Stimulated activated naive CD8-positive, alpha-beta T cell treated with anti-CD3 and anti-CD28 coated beads, Interleukin-15, Interleukin-2, amounts not matched to agents 100 ng/mL and 50 ng/mL, for 24 hours (primary cell): Measurements from ENCODE around the gene P2RY8.
"Not testable (repeated sequence)": the region's sequence is repeated elsewhere in the genome, so short reads cannot be mapped to it uniquely, and the experiment has no call there.

Source experiments
- H3K27ac Mint-ChIP-seq: one replicate; pipeline ENCODE4 v1.8.0; 2021; ENCODE audit warnings: mild to moderate bottlenecking, mixed read lengths
- H3K27me3 Mint-ChIP-seq: one replicate; pipeline ENCODE4 v1.8.0; 2021; ENCODE audit warnings: mixed read lengths
- H3K36me3 Mint-ChIP-seq: one replicate; pipeline ENCODE4 v1.8.0; 2021; ENCODE audit warnings: low read depth, mixed read lengths
- H3K4me1 Mint-ChIP-seq: one replicate; pipeline ENCODE4 v1.8.0; 2021; ENCODE audit warnings: low read depth, mixed read lengths
- H3K4me3 Mint-ChIP-seq: one replicate; pipeline ENCODE4 v1.8.0; 2021; ENCODE audit warnings: mild to moderate bottlenecking, mixed read lengths
- H3K9me3 Mint-ChIP-seq: one replicate; pipeline ENCODE4 v1.8.0; 2021; ENCODE audit warnings: mixed read lengths

P2RY8 gene

DNA sequence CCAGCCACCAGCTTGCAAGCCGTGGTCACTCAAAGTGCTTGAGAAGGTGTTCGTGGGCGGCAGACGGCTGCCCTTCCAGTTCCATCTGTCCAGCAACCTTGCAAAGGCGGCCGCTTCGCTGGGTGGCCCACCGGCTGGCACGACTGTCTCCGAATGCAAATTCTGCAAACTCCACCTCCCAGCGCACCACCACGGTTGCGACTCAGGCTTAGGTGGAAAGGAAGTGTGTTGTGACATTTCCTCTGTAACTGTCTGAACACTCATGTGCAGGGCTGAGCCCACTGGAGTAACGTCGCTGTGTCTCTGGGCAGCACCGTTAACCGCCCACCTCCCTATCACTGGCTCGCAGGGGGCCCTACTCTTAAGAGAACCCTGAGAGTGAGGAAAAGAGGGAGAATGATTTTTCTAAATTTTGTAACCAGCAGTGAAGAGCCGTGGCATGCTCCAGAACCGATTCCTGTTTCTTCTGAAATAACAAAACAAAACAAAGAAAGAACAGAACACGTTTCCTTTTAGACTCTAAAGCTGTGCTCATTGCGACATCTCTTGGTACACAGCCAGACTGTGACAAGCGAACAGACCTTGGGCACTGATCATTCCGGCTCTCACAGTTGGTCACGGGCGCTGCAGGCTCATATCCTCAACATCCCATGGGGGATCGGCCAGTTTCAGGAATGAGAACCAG lies at the start of gene P2RY8:
Gene P2RY8 (minus strand): TSS at position 155 of the 685 bp plus-strand sequence. CDS start 70,627 bp downstream, outside the sequence.
- Mint-ChIP-seq H3K4me3 (peak within 1 kb of the TSS; percentile 88), H3K27ac (peak within 1 kb of the TSS; percentile 89), H3K36me3 (no peaks in the 10 kb centered on the region), H3K27me3 (no peaks in the 10 kb centered on the region), H3K4me1 (peaks cover 33% of the 10 kb centered on the region), H3K9me3 (no peaks in the 10 kb centered on the region)

GRCh38 chrX:1584237-1585011 lies 47.4 kb upstream of the P2RY8 start:
- Mint-ChIP-seq H3K4me1 (peaks cover 31% of the 10 kb centered on the region), H3K9me3 (no peaks in the 10 kb centered on the region), H3K27ac (no peak overlapping the region), H3K4me3 (no peak overlapping the region), H3K36me3 (no peaks in the 10 kb centered on the region), H3K27me3 (no peaks in the 10 kb centered on the region)

GRCh38 chrX:1582686-1583437 lies 45.9 kb upstream of the P2RY8 start:
- Mint-ChIP-seq H3K27ac (peak overlapping the region; percentile 83), H3K36me3 (no peaks in the 10 kb centered on the region), H3K4me3 (peak overlapping the region; percentile 12), H3K27me3 (no peaks in the 10 kb centered on the region), H3K4me1 (peaks cover 29% of the 10 kb centered on the region), H3K9me3 (no peaks in the 10 kb centered on the region)

DNA sequence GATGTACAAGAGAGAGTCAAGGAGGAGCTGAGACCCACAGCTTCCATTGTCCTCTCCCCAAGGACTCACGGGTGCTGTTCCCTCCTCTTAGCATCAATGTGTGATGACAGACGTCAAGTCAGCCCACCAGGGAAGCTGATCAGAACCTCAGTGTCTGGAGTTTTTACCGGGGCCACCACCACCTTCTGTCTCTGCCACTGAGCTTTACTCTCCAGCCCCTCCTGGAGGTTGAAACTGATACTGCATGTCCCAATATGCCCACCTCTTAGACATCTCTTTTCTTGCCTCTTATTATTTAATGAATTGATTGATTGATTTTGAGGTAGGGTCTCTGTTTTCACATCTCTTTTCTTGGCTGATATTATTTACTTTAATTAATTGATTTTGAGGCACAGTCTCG lies 44.1 kb upstream of the P2RY8 start:
- no peaks in the 10 kb centered on the region for H3K9me3 Mint-ChIP-seq
- H3K27me3 Mint-ChIP-seq: no peaks in the 10 kb centered on the region
- H3K4me3 Mint-ChIP-seq: no peak overlapping the region
- peaks cover 26% of the 10 kb centered on the region for H3K4me1 Mint-ChIP-seq
- no peak overlapping the region for H3K27ac Mint-ChIP-seq
- H3K36me3 Mint-ChIP-seq: no peaks in the 10 kb centered on the region

DNA sequence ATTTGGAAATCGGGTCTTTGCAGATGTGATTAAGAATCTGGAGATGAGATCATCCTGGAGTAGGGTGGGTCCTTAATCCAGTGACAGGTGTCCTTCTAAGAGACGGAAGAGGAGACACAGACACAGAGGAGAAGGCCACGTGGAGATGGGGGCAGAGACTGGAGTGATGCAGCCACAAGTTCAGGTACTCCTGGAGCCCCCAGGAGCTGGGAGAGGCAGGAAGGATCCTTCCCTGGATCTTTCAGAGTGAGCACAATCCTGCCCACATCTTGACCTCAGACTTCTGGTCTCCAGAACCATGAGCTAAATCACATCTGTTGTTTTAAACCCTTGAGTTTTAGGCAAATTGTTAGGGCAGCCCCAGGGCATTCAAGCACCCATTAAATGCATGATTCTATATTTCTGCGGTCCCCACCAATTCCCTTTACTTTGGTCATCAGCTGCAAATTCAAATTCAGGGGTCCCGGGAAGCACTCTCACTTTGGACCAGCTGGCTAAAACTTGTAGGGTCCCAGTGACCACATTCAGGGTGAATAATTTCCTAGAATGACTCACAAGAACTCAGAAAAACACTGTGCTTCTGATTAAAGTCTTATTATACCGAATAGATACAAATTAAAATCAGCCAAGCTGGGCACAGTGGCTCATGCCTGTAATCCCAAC lies 41.7 kb upstream of the P2RY8 start:
- Mint-ChIP-seq H3K9me3 (no peaks in the 10 kb centered on the region), H3K4me3 (no peak overlapping the region), H3K4me1 (peaks cover 23% of the 10 kb centered on the region), H3K27me3 (no peaks in the 10 kb centered on the region), H3K36me3 (no peaks in the 10 kb centered on the region), H3K27ac (no peak overlapping the region)

GRCh38 chrX:1577845-1578244 lies 40.9 kb upstream of the P2RY8 start:
- no peaks in the 10 kb centered on the region for H3K36me3 Mint-ChIP-seq
- no peaks in the 10 kb centered on the region for H3K9me3 Mint-ChIP-seq
- no peak overlapping the region for H3K27ac Mint-ChIP-seq
- no peak overlapping the region for H3K4me3 Mint-ChIP-seq
- no peaks in the 10 kb centered on the region for H3K27me3 Mint-ChIP-seq
- peaks cover 15% of the 10 kb centered on the region for H3K4me1 Mint-ChIP-seq

DNA sequence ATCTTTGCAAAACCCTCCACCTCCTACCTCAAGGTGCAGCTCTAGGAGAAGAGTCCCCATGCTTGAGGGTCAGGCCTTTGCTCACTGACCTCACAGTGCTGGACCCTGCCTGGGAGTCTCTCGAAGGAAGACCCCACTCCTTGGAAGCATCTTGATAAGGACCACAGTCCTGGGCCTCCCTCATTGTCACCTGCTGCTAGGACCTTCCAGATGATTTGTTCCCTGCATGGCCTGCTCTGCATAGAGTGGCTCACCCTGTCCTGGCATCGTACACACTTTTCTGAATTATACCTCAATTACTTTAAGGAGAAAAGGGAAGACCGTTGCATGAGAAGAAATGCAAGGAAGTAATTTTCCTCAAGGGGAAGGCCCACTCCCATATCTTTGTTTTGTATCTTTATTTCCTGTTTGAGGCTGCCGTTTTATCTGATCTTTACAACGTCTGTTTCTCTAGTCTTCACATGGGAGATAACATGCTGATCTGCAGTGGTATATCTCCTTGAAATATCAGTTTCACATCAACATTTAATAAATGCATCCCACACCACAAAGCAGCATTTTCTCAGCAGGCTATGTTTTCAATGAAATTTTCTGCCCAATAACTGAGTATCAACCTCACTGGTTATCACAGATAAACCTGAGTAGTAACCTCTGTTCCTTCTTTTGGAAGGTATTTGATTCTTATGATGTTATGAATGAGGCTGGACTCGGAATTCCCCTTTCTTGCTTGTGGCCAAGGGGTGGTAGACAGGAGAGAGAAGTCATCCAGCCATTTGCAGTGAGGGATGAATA lies 39.4 kb upstream of the P2RY8 start:
- no peaks in the 10 kb centered on the region for H3K27me3 Mint-ChIP-seq
- no peak overlapping the region for H3K27ac Mint-ChIP-seq
- H3K36me3 Mint-ChIP-seq: no peaks in the 10 kb centered on the region
- H3K4me3 Mint-ChIP-seq: no peak overlapping the region
- H3K9me3 Mint-ChIP-seq: no peaks in the 10 kb centered on the region
- peaks cover 10% of the 10 kb centered on the region for H3K4me1 Mint-ChIP-seq

DNA sequence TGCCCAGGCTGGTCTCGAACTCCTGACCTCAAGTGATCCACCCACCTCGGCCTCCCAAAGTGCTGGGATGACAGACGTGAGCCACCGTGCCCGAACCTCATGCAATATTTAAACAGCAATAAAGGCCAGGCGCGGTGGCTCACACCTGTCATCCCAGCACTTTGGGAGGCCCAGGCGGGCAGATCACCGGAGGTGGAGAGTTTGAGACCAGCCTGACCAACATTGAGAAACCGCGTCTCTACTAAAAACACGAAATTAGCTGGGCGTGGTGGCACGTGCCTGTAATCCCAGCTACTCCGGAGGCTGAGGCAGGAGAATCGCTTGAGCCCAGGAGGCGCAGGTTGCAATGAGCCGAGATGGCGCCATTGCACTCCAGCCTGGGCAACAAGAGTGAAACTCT lies 37.2 kb upstream of the P2RY8 start:
- not testable (repeated sequence) for H3K9me3 Mint-ChIP-seq, H3K36me3 Mint-ChIP-seq, H3K27ac Mint-ChIP-seq, H3K4me3 Mint-ChIP-seq, H3K27me3 Mint-ChIP-seq
- peaks cover 18% of the 10 kb centered on the region for H3K4me1 Mint-ChIP-seq

DNA sequence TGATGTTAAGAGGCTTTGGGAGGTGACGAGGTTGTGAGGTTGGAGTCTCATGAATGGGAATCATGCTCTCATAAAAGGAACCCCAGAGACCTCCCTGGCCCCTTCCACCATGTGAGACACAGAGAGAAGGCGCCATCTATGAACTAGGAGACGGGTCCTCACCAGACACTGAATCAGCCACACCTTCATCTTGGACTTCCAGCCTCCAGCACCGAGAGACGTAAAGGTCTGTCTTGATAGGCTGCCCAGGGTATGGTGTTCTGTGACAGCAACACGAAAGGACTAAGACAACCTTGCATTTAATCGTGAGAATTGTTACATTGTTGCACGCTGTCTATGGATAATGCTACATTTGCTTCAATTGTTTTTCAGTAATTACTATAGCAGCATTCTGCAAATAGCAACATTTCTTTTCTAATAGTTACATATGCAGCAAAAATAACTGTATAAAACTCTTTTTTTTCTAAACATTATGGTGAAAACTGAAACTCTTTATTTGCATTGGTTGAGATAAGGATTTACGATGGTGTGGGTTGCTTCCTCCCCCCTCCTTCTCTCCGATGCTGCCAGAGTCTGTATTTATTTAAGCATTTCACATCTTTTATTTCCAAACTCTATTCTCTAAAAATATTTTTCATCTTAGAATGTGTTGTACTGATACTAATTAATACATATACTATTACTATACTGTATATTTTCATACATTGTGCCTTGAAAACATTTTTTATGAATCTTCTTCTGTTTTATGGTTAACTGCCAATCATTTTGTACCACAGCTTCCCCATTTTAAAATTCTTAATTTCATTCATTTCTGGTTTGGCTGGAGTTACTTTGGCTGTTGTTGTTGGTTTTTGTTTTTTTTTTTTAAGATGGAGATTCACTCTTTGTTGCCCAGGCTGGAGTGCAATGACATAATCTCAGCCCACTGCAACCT lies 28.0 kb upstream of the P2RY8 start:
- Mint-ChIP-seq H3K27ac (no peak overlapping the region), H3K9me3 (no peaks in the 10 kb centered on the region), H3K4me3 (no peak overlapping the region), H3K4me1 (peaks cover 32% of the 10 kb centered on the region), H3K36me3 (no peaks in the 10 kb centered on the region), H3K27me3 (no peaks in the 10 kb centered on the region)

DNA sequence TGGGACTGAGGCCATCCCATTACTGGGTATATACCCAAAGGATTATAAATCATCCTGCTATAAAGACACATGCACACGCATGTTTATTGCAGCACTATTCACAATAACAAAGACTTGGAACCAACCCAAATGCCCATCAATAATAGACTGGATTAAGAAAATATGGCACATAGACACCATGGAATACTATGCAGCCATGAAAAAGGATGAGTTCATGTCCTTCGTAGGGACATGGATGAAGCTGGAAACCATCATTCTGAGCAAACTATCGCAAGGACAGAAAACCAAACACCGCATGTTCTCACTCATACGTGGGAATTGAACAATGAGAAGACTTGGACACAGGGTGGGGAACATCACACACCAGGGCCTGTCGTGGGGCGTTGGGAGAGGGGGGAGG lies 27.1 kb upstream of the P2RY8 start:
- H3K36me3 Mint-ChIP-seq, H3K27me3 Mint-ChIP-seq, H3K9me3 Mint-ChIP-seq, H3K4me3 Mint-ChIP-seq: not testable (repeated sequence)
- H3K4me1 Mint-ChIP-seq: peaks cover 26% of the 10 kb centered on the region
- peak overlapping the region; percentile 58 for H3K27ac Mint-ChIP-seq

- no peaks in the 10 kb centered on the region for H3K36me3 Mint-ChIP-seq
- no peaks in the 10 kb centered on the region for H3K27me3 Mint-ChIP-seq
- H3K4me1 Mint-ChIP-seq: peaks cover 30% of the 10 kb centered on the region
- H3K4me3 Mint-ChIP-seq: no peak overlapping the region
- H3K27ac Mint-ChIP-seq: peak overlapping the region; percentile 36
- peaks cover 4% of the 10 kb centered on the region for H3K9me3 Mint-ChIP-seq
Observed at GRCh38 chrX:1561164-1561563, 24.2 kb upstream of the P2RY8 start.

DNA sequence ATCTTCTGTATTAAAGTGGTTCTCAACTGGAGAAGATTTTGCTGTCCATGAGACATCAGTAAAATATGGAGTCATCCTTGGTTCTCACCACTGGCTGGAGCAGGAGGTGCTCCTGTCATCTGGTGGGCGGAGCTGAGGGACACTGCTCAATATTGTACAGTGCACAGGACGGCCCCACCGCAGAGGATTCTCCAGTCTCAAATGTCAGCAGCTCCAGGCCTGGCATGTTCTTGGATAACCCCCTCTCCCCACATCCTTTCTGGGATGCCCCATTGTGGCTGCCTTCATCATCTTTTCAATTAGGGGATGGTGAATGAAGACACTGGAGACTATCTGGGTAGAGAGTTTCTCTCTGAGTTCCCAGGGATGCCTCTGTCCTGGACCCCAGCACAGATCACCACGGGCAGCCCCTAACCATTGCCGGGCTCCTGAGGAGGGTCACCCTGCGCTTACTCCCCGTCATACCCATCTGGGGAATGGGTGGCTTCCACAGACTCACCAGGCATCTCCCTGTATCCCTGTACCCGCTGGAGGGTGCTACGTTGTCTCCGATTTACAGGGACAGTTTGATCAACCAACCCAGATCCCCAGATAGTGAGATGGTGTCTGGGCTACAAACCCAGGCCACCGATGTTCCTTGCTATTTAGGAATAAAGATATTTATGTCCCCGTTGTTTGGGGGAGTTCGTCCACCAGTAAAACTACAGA lies 21.9 kb upstream of the P2RY8 start:
- Mint-ChIP-seq H3K4me1 (peaks cover 35% of the 10 kb centered on the region), H3K9me3 (peaks cover 11% of the 10 kb centered on the region), H3K4me3 (no peak overlapping the region), H3K36me3 (no peaks in the 10 kb centered on the region), H3K27ac (no peak overlapping the region), H3K27me3 (no peaks in the 10 kb centered on the region)

GRCh38 chrX:1557442-1557841 lies 20.5 kb upstream of the P2RY8 start:
- peaks cover 11% of the 10 kb centered on the region for H3K9me3 Mint-ChIP-seq
- H3K4me1 Mint-ChIP-seq: peaks cover 40% of the 10 kb centered on the region
- not testable (repeated sequence) for H3K27me3 Mint-ChIP-seq, H3K27ac Mint-ChIP-seq, H3K4me3 Mint-ChIP-seq, H3K36me3 Mint-ChIP-seq
